Measurements from ENCODE around the gene DDX10. TPM values are rescaled to one million over a fixed set of nuclear protein-coding genes. Genes with fewer than 3 reads are reported as not detected.

Gene DDX10
- polyA plus RNA-seq, 1 donor (not counting 4 experiments of a cell fraction or from before 2014, with no cell fraction given): 32.3 TPM

- no peak overlapping the region for H3K9ac ChIP-seq (ENCODE audit: control insufficient read depth, extremely low read depth, insufficient read depth, low read length)
- H3K9me1 ChIP-seq (ENCODE audit: control insufficient read depth, extremely low read depth, insufficient read depth, low read length): no peaks in the 10 kb centered on the region
- no peak overlapping the region for H3K4me2 ChIP-seq (ENCODE audit: control insufficient read depth, extremely low read depth, insufficient read depth, low read depth, low read length)
- H3K27me3 ChIP-seq (ENCODE audit: control insufficient read depth, extremely low read depth, insufficient read depth, low read length): no peaks in the 10 kb centered on the region
- no peak for DNase-seq (ENCODE audit: low read depth, low spot score)
- no peak for FAIRE-seq
- H2AFZ ChIP-seq (ENCODE audit: control insufficient read depth, low read length): no peak overlapping the region
- H3K36me3 ChIP-seq (ENCODE audit: control insufficient read depth in 2 of 2, extremely low read depth in 1 of 2, insufficient read depth in 2 of 2, low read length in 2 of 2): no peaks in the 10 kb centered on the region
- no peak overlapping the region for H3K27ac ChIP-seq (ENCODE audit: control insufficient read depth, insufficient read depth, low read length)
- H3K4me1 ChIP-seq (ENCODE audit: control insufficient read depth, extremely low read depth, insufficient read depth, low read length): no peaks in the 10 kb centered on the region
- no peak for TF ChIP-seq EZH2 (IDR thresholded peaks at IDR 0.05; ENCODE audit: low read length)
- TF ChIP-seq CTCF (optimal IDR thresholded peaks at IDR 0.05 in 1 of 3, IDR thresholded peaks at IDR 0.05 in 1 of 3, conservative IDR thresholded peaks at IDR 0.05 in 1 of 3; ENCODE audit: extremely low read depth in 1 of 3, insufficient read depth in 2 of 3, low read length in 3 of 3): no peak
- no peaks in the 10 kb centered on the region for H3K79me2 ChIP-seq (ENCODE audit: control insufficient read depth, insufficient read depth, low read length)
- H3K4me3 ChIP-seq (ENCODE audit: control insufficient read depth in 2 of 3, extremely low read depth in 1 of 3, insufficient read depth in 2 of 3, low read depth in 1 of 3, low read length in 3 of 3): no peak overlapping the region
- H4K20me1 ChIP-seq (ENCODE audit: control insufficient read depth, extremely low read depth, insufficient read depth, low read length): no peaks in the 10 kb centered on the region
- H3K9me3 ChIP-seq (ENCODE audit: control insufficient read depth, low read depth, low read length): no peaks in the 10 kb centered on the region
- dilution Hi-C loops (cut with MboI; ENCODE audit: extremely low pct_ligation_motif_present, low sequenced_read_pairs): no loop called here
Measured at GRCh38 chr11:108880510-108880909, 215.6 kb downstream of the DDX10 start.

- Histone ChIP-seq H3K36me3 (ENCODE audit: control insufficient read depth in 2 of 2, extremely low read depth in 1 of 2, insufficient read depth in 2 of 2, low read length in 2 of 2) (no peaks in the 10 kb centered on the region), H3K9me3 (ENCODE audit: control insufficient read depth, low read depth, low read length) (no peaks in the 10 kb centered on the region), H3K9me1 (ENCODE audit: control insufficient read depth, extremely low read depth, insufficient read depth, low read length) (no peaks in the 10 kb centered on the region), H3K4me2 (ENCODE audit: control insufficient read depth, extremely low read depth, insufficient read depth, low read depth, low read length) (no peak overlapping the region), H2AFZ (ENCODE audit: control insufficient read depth, low read length) (no peak overlapping the region), H3K27me3 (ENCODE audit: control insufficient read depth, extremely low read depth, insufficient read depth, low read length) (no peaks in the 10 kb centered on the region), H3K4me1 (ENCODE audit: control insufficient read depth, extremely low read depth, insufficient read depth, low read length) (no peaks in the 10 kb centered on the region), H3K9ac (ENCODE audit: control insufficient read depth, extremely low read depth, insufficient read depth, low read length) (no peak overlapping the region), H4K20me1 (ENCODE audit: control insufficient read depth, extremely low read depth, insufficient read depth, low read length) (no peaks in the 10 kb centered on the region), H3K79me2 (ENCODE audit: control insufficient read depth, insufficient read depth, low read length) (no peaks in the 10 kb centered on the region), H3K4me3 (ENCODE audit: control insufficient read depth in 2 of 3, extremely low read depth in 1 of 3, insufficient read depth in 2 of 3, low read depth in 1 of 3, low read length in 3 of 3) (no peak overlapping the region), H3K27ac (ENCODE audit: control insufficient read depth, insufficient read depth, low read length) (no peak overlapping the region)
- no peak for DNase-seq (ENCODE audit: low read depth, low spot score)
- TF ChIP-seq EZH2 (IDR thresholded peaks at IDR 0.05; ENCODE audit: low read length): no peak
- no peak for TF ChIP-seq CTCF (optimal IDR thresholded peaks at IDR 0.05 in 1 of 3, IDR thresholded peaks at IDR 0.05 in 1 of 3, conservative IDR thresholded peaks at IDR 0.05 in 1 of 3; ENCODE audit: extremely low read depth in 1 of 3, insufficient read depth in 2 of 3, low read length in 3 of 3)
- FAIRE-seq: no peak
- dilution Hi-C loops (cut with MboI; ENCODE audit: extremely low pct_ligation_motif_present, low sequenced_read_pairs): no loop called here
Measured at GRCh38 chr11:108881131-108881530, 216.3 kb downstream of the DDX10 start.
